ENCODE measurements around the gene MFSD12. TPM values are rescaled to one million over a fixed set of nuclear protein-coding genes. Genes with fewer than 3 reads are reported as not detected.

MFSD12 gene
- total RNA-seq: 107 and 138 TPM in 2 replicates

GRCh38 chr19:3557461-3558248, at the start of gene MFSD12:
TSS of gene MFSD12 (minus strand) at chr19:3557586. CDS start at chr19:3557403, 183 bp downstream.
- DNase-seq (ENCODE audit: extremely low read depth, low read depth, low spot score): no peak

- no peak for DNase-seq (ENCODE audit: extremely low read depth, low read depth, low spot score)
Observed at GRCh38 chr19:3606690-3607289, 49.4 kb upstream of the MFSD12 start, which contains the start of gene TBXA2R. TSS of gene TBXA2R (minus strand) at chr19:3606875. CDS start at chr19:3600634, 6,241 bp downstream.

GRCh38 chr19:3606174-3606689, 48.8 kb upstream of the MFSD12 start:
- no peak for DNase-seq (ENCODE audit: extremely low read depth, low read depth, low spot score)

- no peak for DNase-seq (ENCODE audit: extremely low read depth, low read depth, low spot score)
Observed at GRCh38 chr19:3605770-3606169, 48.4 kb upstream of the MFSD12 start.

- no peak for DNase-seq (ENCODE audit: extremely low read depth, low read depth, low spot score)
Observed at GRCh38 chr19:3605361-3605760, 48.0 kb upstream of the MFSD12 start.

GRCh38 chr19:3604987-3605343, 47.6 kb upstream of the MFSD12 start:
- DNase-seq (ENCODE audit: extremely low read depth, low read depth, low spot score): no peak

GRCh38 chr19:3604227-3604986, 47.0 kb upstream of the MFSD12 start:
- no peak for DNase-seq (ENCODE audit: extremely low read depth, low read depth, low spot score)

- no peak for DNase-seq (ENCODE audit: extremely low read depth, low read depth, low spot score)
Observed at GRCh38 chr19:3603121-3603811, 45.9 kb upstream of the MFSD12 start.

GRCh38 chr19:3601021-3601420, 43.6 kb upstream of the MFSD12 start:
- DNase-seq (ENCODE audit: extremely low read depth, low read depth, low spot score): no peak

GRCh38 chr19:3599776-3600187, 42.4 kb upstream of the MFSD12 start:
- no peak for DNase-seq (ENCODE audit: extremely low read depth, low read depth, low spot score)

- no peak for DNase-seq (ENCODE audit: extremely low read depth, low read depth, low spot score)
Observed at GRCh38 chr19:3595521-3596061, 38.2 kb upstream of the MFSD12 start.

- no peak for DNase-seq (ENCODE audit: extremely low read depth, low read depth, low spot score)
Observed at GRCh38 chr19:3593156-3593555, 35.8 kb upstream of the MFSD12 start.

- no peak for DNase-seq (ENCODE audit: extremely low read depth, low read depth, low spot score)
Observed at GRCh38 chr19:3591876-3592613, 34.7 kb upstream of the MFSD12 start.

GRCh38 chr19:3590991-3591659, 33.7 kb upstream of the MFSD12 start:
- DNase-seq (ENCODE audit: extremely low read depth, low read depth, low spot score): no peak

- DNase-seq (ENCODE audit: extremely low read depth, low read depth, low spot score): no peak
Observed at GRCh38 chr19:3589949-3590348, 32.6 kb upstream of the MFSD12 start.

- no peak for DNase-seq (ENCODE audit: extremely low read depth, low read depth, low spot score)
Observed at GRCh38 chr19:3589439-3589838, 32.1 kb upstream of the MFSD12 start.

- DNase-seq (ENCODE audit: extremely low read depth, low read depth, low spot score): no peak
Observed at GRCh38 chr19:3586707-3587346, 29.4 kb upstream of the MFSD12 start.

GRCh38 chr19:3586127-3586626, 28.8 kb upstream of the MFSD12 start:
- DNase-seq (ENCODE audit: extremely low read depth, low read depth, low spot score): no peak

Measured in glomerular endothelial cell (primary cell).